Upper lobe of left lung (tissue), 6 donors: Measurements from ENCODE around the gene STT3B. TPM values are rescaled to one million over a fixed set of nuclear protein-coding genes. Genes with fewer than 3 reads are reported as not detected.

ENCODE experiments used
- ATAC-seq, 2 donors: fragments of 200-7000 bp; cut with Tn5 transposase; one replicate each; pipeline ENCODE4 v1.9.1; 2022; ENCODE audit warnings: mild to moderate bottlenecking in 2 of 2, moderate library complexity in 2 of 2; ENCODE audit not compliant: low FRiP score in 2 of 2
- DNase-seq, 2 donors: peaks; one replicate each; pipeline ENCODE4 v3.0.0-alpha.2; 2019 to 2020
- H3K27ac ChIP-seq, 4 donors: fragments of 200-600 bp; sonication (generic); one replicate each; pipeline ENCODE4 v1.5.1; 2016 to 2019
- H3K27me3 ChIP-seq, 4 donors: fragments of 200-600 bp; sonication (generic); one replicate each; pipeline ENCODE4 v1.5.1; 2017 to 2019
- H3K36me3 ChIP-seq, 4 donors: fragments of 200-600 bp; sonication (generic); one replicate each; pipeline ENCODE4 v1.5.1; 2016 to 2019
- H3K4me1 ChIP-seq, 4 donors: fragments of 200-600 bp; sonication (generic); one replicate each; pipeline ENCODE4 v1.5.1; 2018 to 2019
- H3K4me3 ChIP-seq, 4 donors: fragments of 200-600 bp; sonication (generic); one replicate each; pipeline ENCODE4 v1.5.1; 2017 to 2019; ENCODE audit warnings: mild to moderate bottlenecking in 2 of 4, moderate library complexity in 1 of 4
- H3K9me3 ChIP-seq, 4 donors: fragments of 200-600 bp; sonication (generic); one replicate each; pipeline ENCODE4 v1.5.1; 2018 to 2019
- CTCF ChIP-seq, 6 experiments: fragments of 450-650 bp in 4 of 6; fragments of 200-600 bp in 2 of 6; sonication (generic) in 2 of 6; IDR thresholded peaks; one replicate each; pipeline ENCODE4 v1.5.1; 2016 to 2019; ENCODE audit warnings: antibody characterized with exemption in 6 of 6
- EP300 ChIP-seq, 4 donors: sonication (generic); formaldehyde crosslinking; IDR thresholded peaks; one replicate each; pipeline ENCODE4 v1.5.1; 2017; ENCODE audit warnings: antibody characterized with exemption in 4 of 4, control low read depth in 2 of 4
- POLR2A ChIP-seq, 4 donors: fragments of 450-650 bp; IDR thresholded peaks; one replicate each; pipeline ENCODE4 v1.5.1; 2016 to 2017; ENCODE audit warnings: antibody characterized with exemption in 4 of 4, mild to moderate bottlenecking in 2 of 4
- POLR2AphosphoS5 ChIP-seq, 2 donors: sonication (generic); formaldehyde crosslinking; IDR thresholded peaks; one replicate each; pipeline ENCODE4 v1.5.1; 2017; ENCODE audit warnings: antibody characterized with exemption in 2 of 2
- WGBS, 2 donors: methylation state at CpG; one replicate each; pipeline ENCODE4 v1.1.5; 2017 to 2018; 5-methylcytosine and 5-hydroxymethylcytosine counted together
- total RNA-seq, 6 donors: library from RNA; depleted of rRNA in 4 of 6; stranded (reverse); fragments of >200 nt in 4 of 6; gene quantifications; one replicate each; pipeline versions ENCODE4 v1.1.0 to v1.2.1, GENCODE V29; 2016 to 2021
- donor health status: DM: no; HTN: no; CAD: no; lungs with moderate emphysema.
- donor health status: DM: no; HTN: yes; CAD: no; lungs with severe emphysema.

STT3B gene
- total RNA-seq, 6 donors from 2014 or later, result 42.9 to 137 (median 88.8) TPM

DNA sequence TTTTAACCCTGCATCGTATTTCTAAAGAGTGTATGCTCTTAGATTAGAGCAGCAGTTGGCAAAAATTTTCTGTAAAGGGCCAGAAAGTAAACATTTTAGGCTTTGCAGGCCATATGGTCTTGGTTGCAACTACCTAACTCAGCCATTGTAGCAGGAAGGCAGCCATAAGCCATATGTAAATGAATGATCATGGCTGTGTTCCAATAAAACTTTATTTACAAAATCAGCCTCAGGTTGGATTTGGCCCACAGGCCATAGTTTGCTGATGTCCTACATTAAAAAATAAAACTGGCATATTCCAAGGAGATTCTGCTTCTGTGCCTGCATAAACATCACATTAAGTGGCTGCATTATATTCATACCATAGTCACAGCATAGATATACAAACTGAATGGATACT, 134.9 kb downstream of the STT3B start:
- no peak for DNase-seq
- peaks cover 5 to 14% (median 12%) of the 10 kb centered on the region in 4 donors for H3K4me1 ChIP-seq
- no peak overlapping the region for H3K27ac ChIP-seq
- no peaks in the 10 kb centered on the region for H3K9me3 ChIP-seq
- H3K36me3 ChIP-seq, result no peaks in the 10 kb centered on the region
- no peak overlapping the region for H3K4me3 ChIP-seq
- WGBS, 2 donors, result 88 to 92% methylated on average over 1 of the region's 1 CpG
- no peak for ATAC-seq
- TF ChIP-seq POLR2A (IDR thresholded peaks at IDR 0.05) (no peak), EP300 (IDR thresholded peaks at IDR 0.05) (no peak), POLR2AphosphoS5 (IDR thresholded peaks at IDR 0.05) (no peak), CTCF (IDR thresholded peaks at IDR 0.05) (no peak)
- no peaks in the 10 kb centered on the region for H3K27me3 ChIP-seq

GRCh38 chr3:31668242-31668641, 135.5 kb downstream of the STT3B start:
- no peaks in the 10 kb centered on the region for H3K9me3 ChIP-seq
- no peak overlapping the region for H3K4me3 ChIP-seq
- DNase-seq (no peak), ATAC-seq (no peak)
- H3K27ac ChIP-seq, result no peak overlapping the region
- TF ChIP-seq CTCF (IDR thresholded peaks at IDR 0.05) (no peak), POLR2AphosphoS5 (IDR thresholded peaks at IDR 0.05) (no peak), POLR2A (IDR thresholded peaks at IDR 0.05) (no peak), EP300 (IDR thresholded peaks at IDR 0.05) (no peak)
- no peaks in the 10 kb centered on the region for H3K27me3 ChIP-seq
- WGBS, 2 donors, result 89 to 90% methylated on average over 4 of the region's 4 CpGs
- H3K36me3 ChIP-seq, result no peaks in the 10 kb centered on the region
- H3K4me1 ChIP-seq, result peaks cover 5 to 15% (median 13%) of the 10 kb centered on the region in 4 donors

DNA sequence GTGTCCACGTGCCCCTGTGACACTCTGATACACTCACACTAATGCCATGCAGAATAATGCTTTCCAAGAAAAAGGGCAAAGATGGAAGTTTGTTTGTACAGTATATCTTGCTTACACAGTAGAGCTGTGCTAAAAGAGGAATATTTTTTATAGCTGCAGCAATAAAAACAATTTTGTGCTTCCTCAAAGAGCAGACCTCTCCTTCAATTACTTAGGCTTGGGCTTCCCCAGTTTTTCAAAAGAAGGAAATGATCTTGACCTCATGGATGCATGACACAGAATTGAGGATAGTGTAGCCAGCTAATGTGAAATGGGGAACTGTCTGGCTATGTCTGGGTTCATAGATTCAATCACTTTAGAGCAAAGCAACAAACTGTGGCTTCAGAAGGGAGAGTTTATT, 137.4 kb downstream of the STT3B start:
- 58 to 75% methylated on average over 1 of the region's 1 CpG for WGBS, 2 donors
- DNase-seq, result no peak
- TF ChIP-seq POLR2AphosphoS5 (IDR thresholded peaks at IDR 0.05), result no peak
- no peak for TF ChIP-seq EP300 (IDR thresholded peaks at IDR 0.05)
- TF ChIP-seq CTCF (IDR thresholded peaks at IDR 0.05), result no peak
- no peak for TF ChIP-seq POLR2A (IDR thresholded peaks at IDR 0.05)

DNA sequence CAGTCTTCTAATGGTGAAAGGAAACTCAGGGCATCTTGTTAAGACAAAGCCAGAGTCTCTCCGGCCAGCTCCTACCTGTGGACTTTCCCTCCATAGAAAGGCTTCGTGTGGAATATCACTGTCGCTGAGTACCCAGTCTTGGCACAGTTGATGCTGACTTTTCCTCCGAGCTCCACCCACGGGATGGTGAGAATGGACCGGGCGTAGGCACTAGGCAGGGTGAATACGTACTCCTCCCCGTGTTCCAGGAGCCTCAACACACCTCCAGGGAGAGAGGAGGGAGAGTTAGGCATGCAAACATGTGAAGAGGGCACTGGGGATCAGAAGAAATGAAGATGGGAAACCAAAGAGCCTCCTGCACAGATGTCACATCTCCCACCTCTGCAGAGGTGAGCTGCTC, 138.0 kb downstream of the STT3B start:
- Histone ChIP-seq H3K9me3 (no peaks in the 10 kb centered on the region), H3K4me1 (peaks cover 5 to 15% (median 13%) of the 10 kb centered on the region in 4 donors), H3K4me3 (no peak overlapping the region), H3K36me3 (no peaks in the 10 kb centered on the region), H3K27me3 (no peaks in the 10 kb centered on the region), H3K27ac (no peak overlapping the region)
- no peak for TF ChIP-seq EP300 (IDR thresholded peaks at IDR 0.05)
- no peak for TF ChIP-seq POLR2AphosphoS5 (IDR thresholded peaks at IDR 0.05)
- DNase-seq, result no peak
- no peak for ATAC-seq
- 84 to 87% methylated on average over 9 of the region's 9 CpGs for WGBS, 2 donors

More for the DNA sequence above, 137.4 kb downstream of the STT3B start:
- Histone ChIP-seq H3K36me3 (no peaks in the 10 kb centered on the region), H3K4me3 (no peak overlapping the region), H3K9me3 (no peaks in the 10 kb centered on the region), H3K4me1 (peaks cover 5 to 15% (median 13%) of the 10 kb centered on the region in 4 donors), H3K27me3 (no peaks in the 10 kb centered on the region), H3K27ac (no peak overlapping the region)
- ATAC-seq, result peak in 1 of 2 donors; percentile 59

- peak in 1 of 2 donors; percentile 3 for ATAC-seq
- no peak for TF ChIP-seq CTCF (IDR thresholded peaks at IDR 0.05)
- TF ChIP-seq POLR2AphosphoS5 (IDR thresholded peaks at IDR 0.05), result no peak
- no peak for TF ChIP-seq POLR2A (IDR thresholded peaks at IDR 0.05)
- TF ChIP-seq EP300 (IDR thresholded peaks at IDR 0.05), result no peak
- H3K4me1 ChIP-seq, result peaks cover 5 to 15% (median 12%) of the 10 kb centered on the region in 4 donors
Observed at GRCh38 chr3:31671451-31671850, 138.7 kb downstream of the STT3B start.

More at GRCh38 chr3:31671451-31671850, 138.7 kb downstream of the STT3B start:
- H3K36me3 ChIP-seq, result no peaks in the 10 kb centered on the region
- H3K9me3 ChIP-seq, result no peaks in the 10 kb centered on the region
- H3K27ac ChIP-seq, result no peak overlapping the region
- DNase-seq, result no peak
- no peak overlapping the region for H3K4me3 ChIP-seq
- 68 to 78% methylated on average over 2 of the region's 2 CpGs for WGBS, 2 donors
- H3K27me3 ChIP-seq, result no peaks in the 10 kb centered on the region
